Esophagus muscularis mucosa (tissue), 4 donors: ENCODE results near the gene CCNY.

ENCODE experiments used
- CTCF ChIP-seq, 3 experiments: fragments of 200-600 bp in 2 of 3; fragments of 450-650 bp in 1 of 3; sonication (generic) in 2 of 3; IDR thresholded peaks; one replicate each; pipeline ENCODE4 v1.5.1; 2017 to 2019; ENCODE audit warnings: antibody characterized with exemption in 3 of 3, mild to moderate bottlenecking in 2 of 3, moderate library complexity in 1 of 3
- EP300 ChIP-seq: sonication (generic); formaldehyde crosslinking; IDR thresholded peaks from one replicate; pipeline ENCODE4 v1.6.1; 2017; ENCODE audit warnings: antibody characterized with exemption
- POLR2A ChIP-seq: fragments of 450-650 bp; IDR thresholded peaks from one replicate; pipeline ENCODE4 v1.6.1; 2017; ENCODE audit warnings: antibody characterized with exemption, moderate library complexity, mild to moderate bottlenecking, low read depth

GRCh38 chr10:35307297-35307696 lies 29.0 kb upstream of the CCNY start:
- no peak for TF ChIP-seq CTCF (IDR thresholded peaks at IDR 0.05)
- no peak for TF ChIP-seq POLR2A
- no peak for TF ChIP-seq EP300
